ENCODE results near the gene THAP7. TPM values are rescaled to one million over a fixed set of nuclear protein-coding genes. Genes with fewer than 3 reads are reported as not detected.

THAP7 gene
- total and polyA plus RNA-seq, 2 donors (not counting 1 experiment from before 2014, with no cell fraction given) = 37.7 to 70.1 TPM

- Histone ChIP-seq H3K36me3 (replicated peaks in 1 of 2; ENCODE audit: control extremely low read depth in 1 of 2, control insufficient read depth in 1 of 2, extremely low read depth in 1 of 2, insufficient read depth in 2 of 2, low read length in 1 of 2) (no peaks in the 10 kb centered on the region), H3K4me3 (ENCODE audit: control extremely low read depth in 1 of 5, extremely low read depth in 1 of 5, insufficient read depth in 1 of 5, low read depth in 2 of 5, low read length in 4 of 5) (peak overlapping the region in 4 of 5 experiments; percentile 45 to 57 (median 52)), H3K9me3 (ENCODE audit: control extremely low read depth in 1 of 3, control insufficient read depth in 2 of 3, insufficient read depth in 1 of 3, low read length in 2 of 3) (no peaks in the 10 kb centered on the region), H3K4me1 (ENCODE audit: control insufficient read depth in 2 of 2, insufficient read depth in 2 of 2, low read length in 2 of 2) (peaks cover 14 to 24% of the 10 kb centered on the region in 2 donors), H3K9ac (ENCODE audit: low read length) (peak overlapping the region; percentile 62), H4K20me1 (ENCODE audit: control insufficient read depth, insufficient read depth, low read length, poor library complexity, severe bottlenecking) (no peaks in the 10 kb centered on the region), H3K27me3 (replicated peaks in 1 of 4; ENCODE audit: control extremely low read depth in 1 of 4, control insufficient read depth in 3 of 4, insufficient read depth in 4 of 4, low read length in 3 of 4) (no peaks in the 10 kb centered on the region), H3K79me2 (ENCODE audit: control insufficient read depth, insufficient read depth, low read length) (no peaks in the 10 kb centered on the region), H3K27ac (ENCODE audit: low read length in 2 of 2) (peak overlapping the region; percentile 73 to 74), H3K4me2 (replicated peaks; ENCODE audit: low read depth, low read length, poor library complexity, severe bottlenecking) (peak overlapping the region; percentile 79), H2AFZ (ENCODE audit: insufficient read depth, low read depth, low read length, poor library complexity, severe bottlenecking) (peak overlapping the region; percentile 71)
- TF ChIP-seq CTCF (IDR thresholded peaks at IDR 0.05) (no peak), EZH2 (IDR thresholded peaks at IDR 0.05; ENCODE audit: borderline replicate concordance, insufficient read depth, low read depth, low read length, poor library complexity, severe bottlenecking) (no peak)
- DNase-seq = peak; percentile 95
- Mint-ChIP-seq H3K9me3 (ENCODE audit: insufficient read depth) (no peaks in the 10 kb centered on the region), H3K27ac (peak overlapping the region; percentile 91), H3K4me1 (peaks cover 24% of the 10 kb centered on the region), H3K4me3 (peak overlapping the region; percentile 94), H3K27me3 (no peaks in the 10 kb centered on the region)
- 1% methylated on average over 40 of the region's 40 CpGs for WGBS (ENCODE audit: insufficient coverage)
- intact Hi-C loops (cut with micrococcal nuclease) = loop anchor here (1.0 to 5.0 kb wide), 4 partner anchors 12 to 312 kb away; partner anchors contain the start of genes LRRC74B, LZTR1 and THAP7
- peak; percentile 95 for ATAC-seq (ENCODE audit: low read depth)
- CTCF ChIA-PET = no interaction called here
- POLR2A ChIA-PET = interaction anchor here (0.5 to 2.0 kb wide), 2 partner anchors 11 to 616 kb away, joined by 6 to 11 read pairs; no protein-coding TSS in a partner anchor
Observed at GRCh38 chr22:21014202-21014725, 12.3 kb upstream of the THAP7 start.

- Mint-ChIP-seq H3K4me1 (peaks cover 24% of the 10 kb centered on the region), H3K27ac (peak overlapping the region; percentile 91), H3K9me3 (ENCODE audit: insufficient read depth) (no peaks in the 10 kb centered on the region), H3K4me3 (peak overlapping the region; percentile 94), H3K27me3 (no peaks in the 10 kb centered on the region)
- peak overlapping the region; percentile 71 for H2AFZ ChIP-seq (ENCODE audit: insufficient read depth, low read depth, low read length, poor library complexity, severe bottlenecking)
- H4K20me1 ChIP-seq (ENCODE audit: control insufficient read depth, insufficient read depth, low read length, poor library complexity, severe bottlenecking) = no peaks in the 10 kb centered on the region
- H3K4me1 ChIP-seq (ENCODE audit: control insufficient read depth in 2 of 2, insufficient read depth in 2 of 2, low read length in 2 of 2) = peaks cover 14 to 24% of the 10 kb centered on the region in 2 donors
- no peak for ATAC-seq (ENCODE audit: low read depth)
- TF ChIP-seq EZH2 (IDR thresholded peaks at IDR 0.05; ENCODE audit: borderline replicate concordance, insufficient read depth, low read depth, low read length, poor library complexity, severe bottlenecking) = no peak
- TF ChIP-seq CTCF (IDR thresholded peaks at IDR 0.05) = no peak
- POLR2A ChIA-PET = interaction anchor here (0.5 to 2.0 kb wide), 2 partner anchors 11 to 617 kb away, joined by 6 to 11 read pairs; no protein-coding TSS in a partner anchor
- H3K79me2 ChIP-seq (ENCODE audit: control insufficient read depth, insufficient read depth, low read length) = no peaks in the 10 kb centered on the region
- H3K9me3 ChIP-seq (ENCODE audit: control extremely low read depth in 1 of 3, control insufficient read depth in 2 of 3, insufficient read depth in 1 of 3, low read length in 2 of 3) = no peaks in the 10 kb centered on the region
- H3K9ac ChIP-seq (ENCODE audit: low read length) = peak overlapping the region; percentile 62
- 20% methylated on average over 23 of the region's 24 CpGs for WGBS (ENCODE audit: insufficient coverage)
- peak overlapping the region in 4 of 5 experiments; percentile 45 to 57 (median 52) for H3K4me3 ChIP-seq (ENCODE audit: control extremely low read depth in 1 of 5, extremely low read depth in 1 of 5, insufficient read depth in 1 of 5, low read depth in 2 of 5, low read length in 4 of 5)
- CTCF ChIA-PET = no interaction called here
- intact Hi-C loops (cut with micrococcal nuclease) = loop anchor here (1.0 to 5.0 kb wide), 4 partner anchors 11 to 311 kb away; partner anchors contain the start of genes LRRC74B, LZTR1 and THAP7
- H3K36me3 ChIP-seq (replicated peaks in 1 of 2; ENCODE audit: control extremely low read depth in 1 of 2, control insufficient read depth in 1 of 2, extremely low read depth in 1 of 2, insufficient read depth in 2 of 2, low read length in 1 of 2) = no peaks in the 10 kb centered on the region
- no peak for DNase-seq
- peak overlapping the region; percentile 73 to 74 for H3K27ac ChIP-seq (ENCODE audit: low read length in 2 of 2)
- H3K4me2 ChIP-seq (replicated peaks; ENCODE audit: low read depth, low read length, poor library complexity, severe bottlenecking) = peak overlapping the region; percentile 79
- no peaks in the 10 kb centered on the region for H3K27me3 ChIP-seq (replicated peaks in 1 of 4; ENCODE audit: control extremely low read depth in 1 of 4, control insufficient read depth in 3 of 4, insufficient read depth in 4 of 4, low read length in 3 of 4)
Observed at GRCh38 chr22:21013657-21014201, 11.8 kb upstream of the THAP7 start.
